ENCODE measurements around the gene SMIM14.
"Not testable (repeated sequence)": the region's sequence is repeated elsewhere in the genome, so short reads cannot be mapped to it uniquely, and the experiment has no call there.

The SMIM14 gene

DNA sequence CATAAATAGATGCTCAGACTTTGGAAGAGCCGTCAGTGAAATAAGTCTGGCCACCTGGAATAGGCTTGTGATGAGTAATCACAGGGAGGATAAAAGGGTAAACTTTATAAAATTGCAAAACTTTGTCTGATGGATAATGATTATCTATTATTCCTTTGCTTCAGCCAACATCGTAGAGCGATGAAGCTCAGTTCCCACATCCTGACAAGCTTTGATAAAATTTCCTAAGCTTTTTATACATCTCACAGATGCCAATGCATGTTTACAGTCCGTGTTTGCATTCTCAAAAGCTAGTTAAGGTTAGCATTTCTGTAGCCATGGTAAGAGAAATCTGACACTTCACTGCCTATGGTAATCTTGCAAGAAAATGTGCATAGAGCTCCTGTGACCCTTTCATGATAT lies 96.1 kb downstream of the SMIM14 start:
- TF ChIP-seq MYC (IDR thresholded peaks at IDR 0.05; ENCODE audit: low read depth, low read length) = no peak
- no peak for DNase-seq (ENCODE audit: low read depth)
- H3K4me3 ChIP-seq (ENCODE audit: low read depth, low read length) = no peak overlapping the region

DNA sequence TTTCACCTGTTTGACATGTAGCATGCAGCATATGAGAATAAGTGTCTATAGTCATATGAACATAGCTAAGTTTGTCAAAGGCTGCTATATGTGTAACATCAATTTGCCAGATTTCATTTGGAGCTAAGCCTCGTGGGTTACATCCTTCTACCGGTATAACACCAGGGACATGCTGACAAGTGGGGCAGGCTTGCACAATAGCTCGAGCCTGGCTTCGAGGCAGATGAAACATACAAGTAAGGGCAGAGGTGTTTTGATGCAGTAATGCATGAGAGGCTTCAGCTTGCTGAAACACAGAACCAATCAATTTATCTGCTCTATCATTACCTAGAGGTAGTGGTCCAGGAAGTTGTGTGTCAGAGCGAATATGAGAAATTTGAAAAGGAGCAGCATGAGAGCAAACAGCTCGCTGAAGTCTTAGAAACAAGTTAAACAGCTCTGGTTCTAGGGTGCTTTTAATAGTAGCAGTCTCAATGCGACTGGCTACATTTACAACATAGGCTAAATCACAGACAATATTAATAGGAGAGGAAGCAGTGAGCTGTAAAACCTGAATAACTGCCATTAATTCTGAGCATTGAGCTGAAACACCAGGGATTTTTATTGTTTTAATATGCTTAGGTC lies 96.6 kb downstream of the SMIM14 start:
- H3K4me3 ChIP-seq (ENCODE audit: low read depth, low read length) = no peak overlapping the region
- no peak for DNase-seq (ENCODE audit: low read depth)
- TF ChIP-seq, protein P1, sequence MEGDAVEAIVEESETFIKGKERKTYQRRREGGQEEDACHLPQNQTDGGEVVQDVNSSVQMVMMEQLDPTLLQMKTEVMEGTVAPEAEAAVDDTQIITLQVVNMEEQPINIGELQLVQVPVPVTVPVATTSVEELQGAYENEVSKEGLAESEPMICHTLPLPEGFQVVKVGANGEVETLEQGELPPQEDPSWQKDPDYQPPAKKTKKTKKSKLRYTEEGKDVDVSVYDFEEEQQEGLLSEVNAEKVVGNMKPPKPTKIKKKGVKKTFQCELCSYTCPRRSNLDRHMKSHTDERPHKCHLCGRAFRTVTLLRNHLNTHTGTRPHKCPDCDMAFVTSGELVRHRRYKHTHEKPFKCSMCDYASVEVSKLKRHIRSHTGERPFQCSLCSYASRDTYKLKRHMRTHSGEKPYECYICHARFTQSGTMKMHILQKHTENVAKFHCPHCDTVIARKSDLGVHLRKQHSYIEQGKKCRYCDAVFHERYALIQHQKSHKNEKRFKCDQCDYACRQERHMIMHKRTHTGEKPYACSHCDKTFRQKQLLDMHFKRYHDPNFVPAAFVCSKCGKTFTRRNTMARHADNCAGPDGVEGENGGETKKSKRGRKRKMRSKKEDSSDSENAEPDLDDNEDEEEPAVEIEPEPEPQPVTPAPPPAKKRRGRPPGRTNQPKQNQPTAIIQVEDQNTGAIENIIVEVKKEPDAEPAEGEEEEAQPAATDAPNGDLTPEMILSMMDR (IDR thresholded peaks at IDR 0.05; ENCODE audit: low read depth, low read length) = no peak
- TF ChIP-seq MYC (IDR thresholded peaks at IDR 0.05; ENCODE audit: low read depth, low read length) (no peak), POLR2A (IDR thresholded peaks at IDR 0.05; ENCODE audit: extremely low read depth, insufficient read length) (no peak)
- TF ChIP-seq, protein P2, sequence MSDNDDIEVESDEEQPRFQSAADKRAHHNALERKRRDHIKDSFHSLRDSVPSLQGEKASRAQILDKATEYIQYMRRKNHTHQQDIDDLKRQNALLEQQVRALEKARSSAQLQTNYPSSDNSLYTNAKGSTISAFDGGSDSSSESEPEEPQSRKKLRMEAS (IDR thresholded peaks at IDR 0.05; ENCODE audit: low read depth, low read length) = no peak

DNA sequence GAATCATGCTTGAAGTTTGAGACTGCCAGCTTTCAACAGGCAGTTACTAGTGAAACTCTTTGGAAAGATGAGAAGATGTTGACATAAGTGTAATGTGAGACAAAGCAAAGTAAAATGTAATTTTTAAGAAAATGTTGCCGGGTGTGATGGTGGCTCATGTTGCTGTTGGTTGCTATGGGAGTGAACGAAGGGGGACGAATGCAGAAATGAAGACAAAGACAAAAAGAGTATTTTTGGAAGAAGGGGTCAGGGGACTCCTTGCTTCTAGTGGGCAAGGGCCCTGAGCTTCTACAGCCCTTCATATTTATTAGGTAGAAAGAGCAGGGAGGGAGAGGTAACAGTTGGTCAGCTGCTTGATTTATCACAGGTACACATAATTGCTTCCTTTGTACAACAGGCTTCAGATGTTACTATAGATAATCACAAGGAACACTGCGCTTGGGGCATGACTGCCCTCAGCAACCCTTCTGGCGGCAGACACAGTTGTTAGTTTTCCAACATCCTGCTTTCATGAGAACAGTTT lies 99.5 kb downstream of the SMIM14 start:
- H3K4me3 ChIP-seq (ENCODE audit: low read depth, low read length) = no peak overlapping the region
- TF ChIP-seq MYC (IDR thresholded peaks at IDR 0.05; ENCODE audit: low read depth, low read length) (no peak), POLR2A (IDR thresholded peaks at IDR 0.05; ENCODE audit: extremely low read depth, insufficient read length) (no peak)
- TF ChIP-seq, protein P2 (IDR thresholded peaks at IDR 0.05; ENCODE audit: low read depth, low read length) = no peak
- TF ChIP-seq, protein P1 (IDR thresholded peaks at IDR 0.05; ENCODE audit: low read depth, low read length) = no peak
- DNase-seq (ENCODE audit: low read depth) = no peak

DNA sequence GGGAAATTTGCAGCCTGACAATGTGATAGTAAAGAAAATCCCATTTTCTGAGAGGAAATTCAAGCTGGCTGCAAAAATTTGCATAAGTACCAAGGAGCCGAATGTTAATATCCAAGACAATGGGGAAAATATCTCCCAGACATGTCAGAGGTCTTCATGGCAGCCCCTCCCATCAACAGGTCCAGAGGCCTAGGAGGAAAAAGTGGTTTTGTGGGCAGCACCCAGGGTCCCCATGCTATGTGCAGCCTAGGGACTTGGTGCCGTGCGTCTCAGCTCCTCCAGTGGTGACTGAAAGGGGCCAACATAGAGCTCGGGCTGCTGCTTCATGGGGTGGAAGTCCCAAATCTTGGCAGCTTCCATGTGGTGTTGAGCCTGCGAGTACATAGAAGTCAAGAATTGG lies 105.1 kb downstream of the SMIM14 start:
- TF ChIP-seq MYC (IDR thresholded peaks at IDR 0.05; ENCODE audit: low read depth, low read length) (no peak), POLR2A (IDR thresholded peaks at IDR 0.05; ENCODE audit: extremely low read depth, insufficient read length) (no peak)
- TF ChIP-seq, protein P1 (IDR thresholded peaks at IDR 0.05; ENCODE audit: low read depth, low read length) = no peak
- TF ChIP-seq, protein P2 (IDR thresholded peaks at IDR 0.05; ENCODE audit: low read depth, low read length) = no peak
- H3K4me3 ChIP-seq (ENCODE audit: low read depth, low read length) = no peak overlapping the region
- no peak for DNase-seq (ENCODE audit: low read depth)

DNA sequence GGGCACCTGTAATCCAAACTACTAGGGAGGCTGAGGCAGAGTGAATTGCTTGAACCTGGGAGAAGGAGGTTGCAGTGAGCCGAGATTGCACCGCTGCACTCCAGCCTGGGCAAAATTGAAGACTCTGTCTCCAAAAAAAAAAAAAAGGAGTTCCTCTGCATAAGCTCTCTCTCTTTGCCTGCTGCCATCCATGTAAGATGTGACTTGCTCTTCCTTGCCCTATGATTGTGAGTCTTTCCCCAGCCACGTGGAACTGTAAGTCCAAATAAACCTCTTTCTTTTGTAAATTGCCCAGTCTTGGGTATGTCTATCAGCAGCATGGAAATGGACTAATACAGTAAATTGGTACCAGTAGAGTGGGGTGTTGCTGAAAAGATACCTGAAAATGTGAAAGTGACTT lies 106.4 kb downstream of the SMIM14 start:
- not testable (repeated sequence) for H3K4me3 ChIP-seq (ENCODE audit: low read depth, low read length); DNase-seq (ENCODE audit: low read depth)

DNA sequence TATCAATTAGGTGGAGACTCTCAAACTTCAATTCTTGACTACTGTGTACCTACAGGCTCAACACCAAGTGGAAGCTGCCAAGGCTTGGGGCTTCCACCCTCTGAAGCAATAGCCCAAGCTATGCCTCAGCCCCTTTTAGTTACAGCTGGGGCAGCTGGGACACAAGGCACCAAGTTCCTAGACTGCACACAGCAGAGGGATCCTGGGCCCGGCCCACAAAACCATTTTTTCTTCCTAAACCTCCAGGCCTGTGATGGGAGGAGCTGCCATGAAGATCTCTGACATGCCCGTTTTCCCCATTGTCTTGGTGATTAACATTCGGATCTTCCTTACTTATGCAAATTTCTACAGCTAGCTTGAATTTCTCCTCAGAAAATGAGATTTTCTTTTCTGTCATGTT lies 108.0 kb downstream of the SMIM14 start:
- TF ChIP-seq POLR2A (IDR thresholded peaks at IDR 0.05; ENCODE audit: extremely low read depth, insufficient read length) = no peak
- TF ChIP-seq, protein P1 (IDR thresholded peaks at IDR 0.05; ENCODE audit: low read depth, low read length) = no peak
- TF ChIP-seq MYC (IDR thresholded peaks at IDR 0.05; ENCODE audit: low read depth, low read length) = no peak
- TF ChIP-seq, protein P2 (IDR thresholded peaks at IDR 0.05; ENCODE audit: low read depth, low read length) = no peak
- no peak overlapping the region for H3K4me3 ChIP-seq (ENCODE audit: low read depth, low read length)
- DNase-seq (ENCODE audit: low read depth) = no peak

DNA sequence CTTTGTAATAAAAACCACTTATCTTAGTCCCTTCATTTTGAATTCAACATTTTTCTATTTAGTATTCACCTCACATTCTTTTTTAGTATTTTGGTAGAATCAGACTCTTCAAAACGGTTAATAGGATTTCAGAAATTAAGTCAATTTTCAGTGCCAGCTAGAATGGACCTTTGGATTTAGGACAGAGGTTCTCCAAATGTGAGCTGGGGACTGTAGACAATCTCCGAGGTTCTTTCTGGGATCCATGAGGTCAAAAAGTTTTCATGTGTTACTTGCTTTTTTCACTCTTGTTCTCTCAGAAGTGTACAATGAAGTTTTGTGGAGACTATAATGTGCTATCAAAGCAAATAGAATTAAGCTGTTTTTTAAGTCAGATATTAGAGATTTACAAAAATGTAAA lies 109.1 kb downstream of the SMIM14 start:
- TF ChIP-seq POLR2A (IDR thresholded peaks at IDR 0.05; ENCODE audit: extremely low read depth, insufficient read length) (no peak), MYC (IDR thresholded peaks at IDR 0.05; ENCODE audit: low read depth, low read length) (no peak)
- TF ChIP-seq, protein P2 (IDR thresholded peaks at IDR 0.05; ENCODE audit: low read depth, low read length) = no peak
- TF ChIP-seq, protein P1 (IDR thresholded peaks at IDR 0.05; ENCODE audit: low read depth, low read length) = no peak
- no peak overlapping the region for H3K4me3 ChIP-seq (ENCODE audit: low read depth, low read length)
- DNase-seq (ENCODE audit: low read depth) = no peak
